GM23338 (cell line): ENCODE results near the gene C2orf81. TPM values are rescaled to one million over a fixed set of nuclear protein-coding genes. Genes with fewer than 3 reads are reported as not detected.
A peak's percentile ranks its signal among the peaks of the same experiment; 100 is the strongest.

Experiments
- ATAC-seq: fragments of 200-7000 bp; cut with Tn5 transposase; 3 replicates; pipeline ENCODE4 v1.9.1; 2020
- DNase-seq: peaks from one replicate; pipeline ENCODE4 v3.0.0-alpha.2; 2015; ENCODE audit warnings: low spot score
- H2AFZ ChIP-seq: fragments of 200-600 bp; sonication (generic); 2 replicates; pipeline ENCODE4 v1.8.0; 2016; ENCODE audit warnings: antibody characterized with exemption, mild to moderate bottlenecking, moderate library complexity
- H3F3A ChIP-seq: fragments of 200-600 bp; sonication (generic); replicated peaks from 2 replicates; pipeline ENCODE4 v1.8.0; 2017; ENCODE audit warnings: antibody characterized with exemption, mixed run types, low read depth
- H3K27ac ChIP-seq: fragments of 200-600 bp; sonication (generic); 2 replicates; pipeline ENCODE4 v1.6.1; 2016; ENCODE audit warnings: low read depth
- H3K27me3 ChIP-seq: fragments of 200-600 bp; sonication (generic); 2 replicates; pipeline ENCODE4 v1.8.0; 2016; ENCODE audit warnings: mild to moderate bottlenecking, mixed run types, moderate library complexity; ENCODE audit not compliant: insufficient read depth
- H3K36me3 ChIP-seq: fragments of 200-600 bp; sonication (generic); 2 replicates; pipeline ENCODE4 v1.8.0; 2016; ENCODE audit warnings: mild to moderate bottlenecking; ENCODE audit not compliant: insufficient read depth
- H3K4me1 ChIP-seq: fragments of 200-600 bp; sonication (generic); 2 replicates; pipeline ENCODE4 v1.8.0; 2016; ENCODE audit warnings: mild to moderate bottlenecking, moderate library complexity; ENCODE audit not compliant: insufficient read depth
- H3K4me2 ChIP-seq: fragments of 200-600 bp; sonication (generic); 2 replicates; pipeline ENCODE4 v1.7.1; 2017; ENCODE audit warnings: mixed run types
- H3K4me3 ChIP-seq: fragments of 200-600 bp; sonication (generic); 2 replicates; pipeline ENCODE4 v1.6.1; 2016; ENCODE audit warnings: mixed run types
- H3K79me2 ChIP-seq: fragments of 200-600 bp; sonication (generic); replicated peaks from 2 replicates; pipeline ENCODE4 v1.8.0; 2017; ENCODE audit warnings: mild to moderate bottlenecking; ENCODE audit not compliant: insufficient read depth
- H3K9me2 ChIP-seq: fragments of 200-600 bp; sonication (generic); 2 replicates; pipeline ENCODE4 v1.8.0; 2017; ENCODE audit not compliant: insufficient read depth
- H4K20me1 ChIP-seq: fragments of 200-600 bp; sonication (generic); replicated peaks from 2 replicates; pipeline ENCODE4 v1.8.0; 2017; ENCODE audit warnings: mild to moderate bottlenecking; ENCODE audit not compliant: insufficient read depth
- H3K27ac Mint-ChIP-seq: 2 replicates; pipeline ENCODE4 v1.8.0; 2020; ENCODE audit warnings: inconsistent platforms, mild to moderate bottlenecking, moderate library complexity, mixed read lengths
- H3K27me3 Mint-ChIP-seq: 3 replicates; pipeline ENCODE4 v1.8.0; 2022; ENCODE audit warnings: low read depth, mild to moderate bottlenecking, moderate library complexity, mixed read lengths, inconsistent platforms; ENCODE audit not compliant: insufficient read depth, poor library complexity
- H3K36me3 Mint-ChIP-seq: 3 replicates; pipeline ENCODE4 v1.8.0; 2021; ENCODE audit warnings: low read depth, mild to moderate bottlenecking, inconsistent platforms, moderate library complexity, mixed read lengths
- H3K4me1 Mint-ChIP-seq: 3 replicates; pipeline ENCODE4 v1.8.0; 2020; ENCODE audit warnings: mild to moderate bottlenecking, inconsistent platforms, mixed read lengths
- H3K4me3 Mint-ChIP-seq: 3 replicates; pipeline ENCODE4 v1.8.0; 2021; ENCODE audit warnings: moderate library complexity, mild to moderate bottlenecking, inconsistent platforms, mixed read lengths
- H3K9me3 Mint-ChIP-seq: 3 replicates; pipeline ENCODE4 v1.8.0; 2020; ENCODE audit warnings: moderate library complexity, mild to moderate bottlenecking, inconsistent platforms, mixed read lengths
- CREB1 ChIP-seq: fragments of 250-450 bp; sonication (Bioruptor Pico); IDR thresholded peaks from 2 replicates; pipeline ENCODE4 v1.5.0; 2020; ENCODE audit warnings: low read depth, mild to moderate bottlenecking, moderate library complexity
- ETS1 ChIP-seq: IDR thresholded peaks from 2 replicates; pipeline ENCODE4 v1.6.1; 2016; ENCODE audit warnings: antibody characterized with exemption
- NANOG ChIP-seq: IDR thresholded peaks from 2 replicates; pipeline ENCODE4 v1.6.1; 2016; ENCODE audit warnings: antibody characterized with exemption, borderline replicate concordance
- ZNF331 ChIP-seq: fragments of 250-450 bp; sonication (Bioruptor Pico); IDR thresholded peaks from 2 replicates; pipeline ENCODE4 v1.5.0; 2020; ENCODE audit warnings: low read depth, mild to moderate bottlenecking, moderate library complexity
- polyA plus RNA-seq: library from polyadenylated mRNA; unstranded; fragments of >200 nt; fragmentation: Nextera tagmentation; extraction: Ambion mirVana; gene quantifications from 2 replicates; pipeline ENCODE4 v1.2.1, GENCODE V29; 2016
- total RNA-seq: library from RNA; depleted of rRNA; stranded (reverse); fragments of >200 nt; shearing (Covaris generic); gene quantifications from 2 replicates; pipeline ENCODE4 v1.2.3, GENCODE V29; 2014

Gene C2orf81
- total and polyA plus RNA-seq, 2 experiments from 2014 or later: 3.8 to 4.6 TPM

- H3K27ac Mint-ChIP-seq: peak overlapping the region; percentile 87
- H3K4me3 Mint-ChIP-seq: peak overlapping the region; percentile 85
- Histone ChIP-seq H3K27me3 (no peaks in the 10 kb centered on the region), H3K4me2 (peak overlapping the region; percentile 85), H3K9me2 (no peaks in the 10 kb centered on the region), H3K79me2 (peaks cover 40% of the 10 kb centered on the region), H3K4me1 (peaks cover 30% of the 10 kb centered on the region), H3F3A (0 out of 2 replicates have a peak, but pooled peaks cover 5% of the 10 kb centered on the region), H4K20me1 (peaks cover 27% of the 10 kb centered on the region), H3K4me3 (peak overlapping the region; percentile 59), H2AFZ (no peak overlapping the region), H3K36me3 (peaks cover 8% of the 10 kb centered on the region), H3K27ac (peak overlapping the region; percentile 55; the same call in 1 of the 2 replicates)
- H3K36me3 Mint-ChIP-seq: peaks cover 38% of the 10 kb centered on the region
- peak; percentile 95 for DNase-seq
- H3K27me3 Mint-ChIP-seq: peaks cover 3% of the 10 kb centered on the region
- no peak for TF ChIP-seq ETS1
- peak; percentile 87 for TF ChIP-seq CREB1 (CRISPR knock-in tag)
- peaks cover 36% of the 10 kb centered on the region for H3K4me1 Mint-ChIP-seq
- ATAC-seq: peak; percentile 96
- no peaks in the 10 kb centered on the region for H3K9me3 Mint-ChIP-seq
Measured at GRCh38 chr2:74374509-74375205, 46.8 kb downstream of the C2orf81 start.

DNA sequence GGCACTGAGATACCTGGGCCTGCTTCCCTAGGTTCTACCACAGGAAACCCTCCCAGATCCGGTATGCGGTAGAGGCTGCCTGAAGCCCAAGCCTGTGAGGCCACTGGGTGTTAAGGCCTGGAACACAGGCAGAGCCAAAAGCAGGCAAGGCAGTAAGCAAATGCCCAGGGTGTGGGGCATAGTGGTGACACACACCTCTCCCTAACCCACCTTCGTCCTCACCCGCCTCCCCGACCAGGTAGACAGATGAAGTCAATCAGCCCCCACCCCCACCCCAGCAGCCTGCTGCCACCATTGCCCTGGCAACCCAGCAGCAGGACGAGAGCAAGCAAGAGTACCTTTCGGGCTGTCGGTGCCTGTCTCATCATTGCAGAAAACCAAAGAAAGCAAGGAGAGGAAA, 47.4 kb downstream of the C2orf81 start:
- Histone ChIP-seq H3K79me2 (peaks cover 33% of the 10 kb centered on the region), H3K36me3 (peaks cover 9% of the 10 kb centered on the region), H3F3A (0 out of 2 replicates have a peak, but pooled peaks cover 5% of the 10 kb centered on the region), H2AFZ (no peak overlapping the region), H3K27ac (peak overlapping the region; percentile 50; the same call in 1 of the 2 replicates), H3K4me2 (peak overlapping the region; percentile 85), H3K4me1 (peaks cover 23% of the 10 kb centered on the region), H3K4me3 (peak overlapping the region; percentile 59), H4K20me1 (peaks cover 20% of the 10 kb centered on the region), H3K9me2 (no peaks in the 10 kb centered on the region), H3K27me3 (no peaks in the 10 kb centered on the region)
- peak; percentile 19 for DNase-seq
- TF ChIP-seq ETS1 (no peak), ZNF331 (no peak)
- Mint-ChIP-seq H3K4me3 (peak overlapping the region; percentile 85), H3K9me3 (no peaks in the 10 kb centered on the region), H3K27me3 (peaks cover 2% of the 10 kb centered on the region), H3K36me3 (peaks cover 43% of the 10 kb centered on the region), H3K4me1 (peaks cover 34% of the 10 kb centered on the region), H3K27ac (peak overlapping the region; percentile 87)
- ATAC-seq: peak; percentile 14

- H4K20me1 ChIP-seq: peaks cover 13% of the 10 kb centered on the region
- peaks cover 50% of the 10 kb centered on the region for H3K36me3 Mint-ChIP-seq
- peak overlapping the region; percentile 85 for H3K4me3 Mint-ChIP-seq
- 0 out of 2 replicates have a peak, but pooled peaks cover 5% of the 10 kb centered on the region for H3F3A ChIP-seq
- H3K4me1 ChIP-seq: peaks cover 19% of the 10 kb centered on the region
- DNase-seq (peak; percentile 39), ATAC-seq (peak; percentile 37)
- peaks cover 29% of the 10 kb centered on the region for H3K4me1 Mint-ChIP-seq
- peak overlapping the region; percentile 85 for H3K4me2 ChIP-seq
- H3K36me3 ChIP-seq: peaks cover 14% of the 10 kb centered on the region
- H3K9me2 ChIP-seq: no peaks in the 10 kb centered on the region
- H3K27ac Mint-ChIP-seq: peak overlapping the region; percentile 80
- TF ChIP-seq ZNF331 (no peak), NANOG (no peak)
- no peak overlapping the region for H3K27ac ChIP-seq
- peak overlapping the region; percentile 59 for H3K4me3 ChIP-seq
- H3K79me2 ChIP-seq: peaks cover 25% of the 10 kb centered on the region
- H3K27me3 ChIP-seq: no peaks in the 10 kb centered on the region
- H2AFZ ChIP-seq: no peak overlapping the region
- H3K9me3 Mint-ChIP-seq: no peaks in the 10 kb centered on the region
- H3K27me3 Mint-ChIP-seq: peaks cover 2% of the 10 kb centered on the region
Measured at GRCh38 chr2:74373221-74373676, 48.2 kb downstream of the C2orf81 start.
